ENCODE data around the gene PRKCE.

The PRKCE gene

DNA sequence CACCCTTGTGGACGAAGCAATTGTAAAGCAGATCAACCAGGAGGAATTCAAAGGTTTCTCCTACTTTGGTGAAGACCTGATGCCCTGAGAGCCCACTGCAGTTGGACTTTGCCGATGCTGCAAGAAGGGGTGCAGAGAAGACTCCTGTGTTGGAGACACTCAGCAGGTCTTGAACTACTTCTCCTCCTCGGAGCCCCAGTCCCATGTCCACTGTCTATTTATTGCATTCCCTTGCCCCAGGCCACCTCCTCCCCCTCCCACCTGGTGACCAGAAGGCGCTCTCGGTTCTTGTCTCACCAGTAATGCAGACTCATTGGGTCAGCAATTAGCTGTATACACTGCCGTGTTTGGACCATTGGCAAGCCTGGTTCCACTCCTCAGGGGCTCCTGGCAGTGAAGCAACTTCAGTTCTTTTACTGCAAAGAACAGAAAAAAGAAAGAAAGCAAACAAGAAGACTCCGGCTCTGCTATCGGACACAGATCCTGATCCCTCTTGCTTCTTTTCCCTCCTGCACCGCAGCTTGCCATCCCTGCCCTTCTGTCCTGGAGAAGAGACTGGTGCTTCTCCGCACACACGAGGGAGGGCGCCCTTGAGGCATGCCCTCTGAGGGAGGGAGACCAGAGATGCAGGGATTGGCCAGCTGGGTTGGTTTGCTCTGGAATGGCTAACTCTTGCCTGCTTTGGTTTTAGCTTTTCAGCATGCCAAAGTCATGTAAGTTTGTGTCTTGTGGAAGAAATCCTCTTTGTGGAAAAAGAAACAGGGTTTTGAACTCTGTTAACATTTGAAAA, 533.5 kb downstream of the PRKCE start:
- TF ChIP-seq, protein P1, sequence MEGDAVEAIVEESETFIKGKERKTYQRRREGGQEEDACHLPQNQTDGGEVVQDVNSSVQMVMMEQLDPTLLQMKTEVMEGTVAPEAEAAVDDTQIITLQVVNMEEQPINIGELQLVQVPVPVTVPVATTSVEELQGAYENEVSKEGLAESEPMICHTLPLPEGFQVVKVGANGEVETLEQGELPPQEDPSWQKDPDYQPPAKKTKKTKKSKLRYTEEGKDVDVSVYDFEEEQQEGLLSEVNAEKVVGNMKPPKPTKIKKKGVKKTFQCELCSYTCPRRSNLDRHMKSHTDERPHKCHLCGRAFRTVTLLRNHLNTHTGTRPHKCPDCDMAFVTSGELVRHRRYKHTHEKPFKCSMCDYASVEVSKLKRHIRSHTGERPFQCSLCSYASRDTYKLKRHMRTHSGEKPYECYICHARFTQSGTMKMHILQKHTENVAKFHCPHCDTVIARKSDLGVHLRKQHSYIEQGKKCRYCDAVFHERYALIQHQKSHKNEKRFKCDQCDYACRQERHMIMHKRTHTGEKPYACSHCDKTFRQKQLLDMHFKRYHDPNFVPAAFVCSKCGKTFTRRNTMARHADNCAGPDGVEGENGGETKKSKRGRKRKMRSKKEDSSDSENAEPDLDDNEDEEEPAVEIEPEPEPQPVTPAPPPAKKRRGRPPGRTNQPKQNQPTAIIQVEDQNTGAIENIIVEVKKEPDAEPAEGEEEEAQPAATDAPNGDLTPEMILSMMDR (IDR thresholded peaks at IDR 0.05; ENCODE audit: borderline replicate concordance, control extremely low read depth, extremely low read depth, insufficient read depth, missing control alignments) = no peak
- DNase-seq (ENCODE audit: low spot score) = no peak
- in situ Hi-C loops (cut with MboI; ENCODE audit: low sequenced_read_pairs, unreplicated experiment) = no loop called here

DNA sequence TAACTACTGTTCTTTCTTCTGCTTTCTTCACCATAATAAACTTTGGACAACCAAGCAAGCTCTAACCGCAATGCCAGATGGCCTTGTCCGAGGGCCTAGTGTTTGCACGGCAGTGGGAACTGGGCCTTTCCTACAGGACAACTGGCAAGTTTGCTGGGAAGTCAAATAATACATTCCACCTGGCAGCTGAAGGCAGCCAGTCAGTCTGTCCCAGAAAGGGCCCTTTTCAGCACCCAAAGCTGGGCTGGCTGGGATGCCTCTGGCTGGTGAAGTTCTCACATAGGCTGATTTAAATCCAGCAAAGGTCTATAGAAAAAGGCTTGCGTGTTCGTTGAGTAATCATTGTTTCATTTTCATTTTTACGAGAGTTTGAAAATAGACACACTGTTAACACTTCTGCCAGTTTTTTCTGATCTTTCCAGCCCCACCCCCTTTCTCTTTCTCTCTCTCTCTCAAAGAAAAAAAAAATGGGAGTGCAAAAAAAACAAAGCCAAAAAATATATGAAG, 535.7 kb downstream of the PRKCE start:
- TF ChIP-seq, protein P1 (IDR thresholded peaks at IDR 0.05; ENCODE audit: borderline replicate concordance, control extremely low read depth, extremely low read depth, insufficient read depth, missing control alignments) = no peak
- in situ Hi-C loops (cut with MboI; ENCODE audit: low sequenced_read_pairs, unreplicated experiment) = no loop called here
- peak; percentile 81 for DNase-seq (ENCODE audit: low spot score)

DNA sequence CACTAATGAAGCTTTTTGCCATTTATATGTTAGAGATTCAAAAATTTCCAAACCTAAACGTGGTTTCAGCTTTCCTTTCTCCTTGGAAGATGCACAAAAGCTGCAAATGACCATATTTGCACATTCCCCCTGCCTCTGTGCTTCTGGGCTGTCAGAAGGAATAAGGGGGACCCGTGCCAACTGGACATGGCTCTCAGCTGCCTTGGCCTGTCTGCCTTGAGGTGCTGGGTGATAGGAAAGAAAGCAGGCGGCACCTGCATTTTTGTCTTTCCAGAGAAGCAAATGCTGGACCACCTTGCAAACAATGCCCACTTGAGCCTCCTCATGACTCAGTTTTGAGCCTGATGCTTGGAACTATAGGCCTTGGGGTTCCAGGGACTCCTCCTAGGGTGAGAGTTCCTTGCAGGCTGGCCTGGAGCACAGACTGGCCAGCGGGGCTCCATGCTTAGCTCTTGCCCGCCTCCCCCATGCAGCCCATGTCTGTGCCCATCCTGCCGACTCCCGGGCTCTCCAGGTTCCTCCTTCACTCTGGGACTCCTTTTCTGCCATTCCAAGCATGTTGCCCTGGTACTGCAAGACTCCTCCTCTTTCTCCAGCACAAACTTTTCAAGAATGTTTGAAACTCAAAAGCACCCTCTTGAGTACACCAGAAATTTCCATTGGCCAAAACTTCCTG, 536.7 kb downstream of the PRKCE start:
- DNase-seq (ENCODE audit: low spot score) = no peak
- TF ChIP-seq, protein P1 (IDR thresholded peaks at IDR 0.05; ENCODE audit: borderline replicate concordance, control extremely low read depth, extremely low read depth, insufficient read depth, missing control alignments) = no peak

DNA sequence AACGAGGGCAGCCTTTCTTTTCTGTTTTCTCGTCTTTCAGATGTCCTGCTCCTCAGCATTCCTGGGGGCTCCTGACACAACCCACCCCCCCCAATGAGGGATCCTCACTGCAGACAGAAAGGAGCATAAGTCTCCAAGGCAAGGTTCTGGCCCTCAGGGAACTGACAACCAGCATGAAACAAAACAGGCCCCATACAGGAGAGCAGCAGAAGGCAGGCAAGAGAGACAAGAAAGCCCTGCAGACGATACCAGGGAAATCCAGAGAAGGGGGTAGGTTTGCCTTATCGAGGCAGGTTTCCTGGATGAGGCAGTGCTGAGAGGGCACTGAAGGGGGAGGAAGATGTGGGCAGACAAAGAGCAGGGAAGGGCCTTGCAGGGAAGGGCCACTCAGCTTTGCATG, 541.9 kb downstream of the PRKCE start:
- peak; percentile 7 for DNase-seq (ENCODE audit: low spot score)
- in situ Hi-C loops (cut with MboI; ENCODE audit: low sequenced_read_pairs, unreplicated experiment) = no loop called here
- TF ChIP-seq, protein P1 (IDR thresholded peaks at IDR 0.05; ENCODE audit: borderline replicate concordance, control extremely low read depth, extremely low read depth, insufficient read depth, missing control alignments) = no peak

More for the DNA sequence above, 536.7 kb downstream of the PRKCE start:
- in situ Hi-C loops (cut with MboI; ENCODE audit: low sequenced_read_pairs, unreplicated experiment) = no loop called here

DNA sequence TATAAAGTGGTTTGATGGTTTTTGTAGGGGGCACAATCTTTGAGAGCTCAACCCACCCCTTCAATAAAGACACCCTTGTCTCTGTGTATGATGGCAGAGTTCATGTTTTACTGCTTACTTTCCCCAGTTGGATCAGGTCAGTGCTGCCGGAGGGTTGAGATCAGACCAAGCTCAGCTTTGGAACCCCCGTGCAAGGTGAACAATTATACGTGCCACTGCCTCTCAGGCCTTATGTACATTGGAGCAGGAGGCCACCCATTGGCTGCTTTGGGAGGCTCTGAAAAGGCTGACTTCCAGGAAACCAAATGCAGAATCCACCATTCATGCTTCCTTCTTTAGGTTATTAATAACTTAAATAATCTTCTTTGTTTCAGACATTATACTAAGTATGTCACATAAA, 542.4 kb downstream of the PRKCE start:
- DNase-seq (ENCODE audit: low spot score) = no peak
- TF ChIP-seq, protein P1 (IDR thresholded peaks at IDR 0.05; ENCODE audit: borderline replicate concordance, control extremely low read depth, extremely low read depth, insufficient read depth, missing control alignments) = no peak
- in situ Hi-C loops (cut with MboI; ENCODE audit: low sequenced_read_pairs, unreplicated experiment) = no loop called here

DNA sequence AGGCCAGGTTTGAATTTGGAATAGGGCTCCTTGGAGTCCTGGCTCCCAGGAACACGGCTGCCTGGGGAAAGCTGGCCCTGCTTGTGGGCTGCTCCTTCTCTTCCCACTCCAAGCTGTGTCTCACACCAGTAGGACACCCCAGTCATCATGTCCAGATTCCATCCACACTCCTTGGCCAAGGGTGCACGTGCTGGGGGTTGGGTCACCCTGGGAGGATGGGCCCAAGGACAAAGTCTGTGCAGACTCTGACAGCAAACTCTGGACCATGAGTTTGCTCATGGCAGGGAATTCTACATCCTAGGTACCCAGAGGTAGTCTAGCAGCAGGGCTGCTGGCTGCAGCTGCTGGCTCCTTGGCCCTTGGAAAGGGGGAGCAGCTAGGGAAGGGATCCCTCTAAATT, 543.4 kb downstream of the PRKCE start:
- TF ChIP-seq, protein P1 (IDR thresholded peaks at IDR 0.05; ENCODE audit: borderline replicate concordance, control extremely low read depth, extremely low read depth, insufficient read depth, missing control alignments) = no peak
- peak; percentile 3 for DNase-seq (ENCODE audit: low spot score)
- in situ Hi-C loops (cut with MboI; ENCODE audit: low sequenced_read_pairs, unreplicated experiment) = no loop called here
